NCI-H1048 (cell line): Measurements from ENCODE around the gene HTATIP2.
"Not testable (repeated sequence)": the region's sequence is repeated elsewhere in the genome, so short reads cannot be mapped to it uniquely, and the experiment has no call there.

Source experiments
- DNase-seq: peaks from one replicate; lab custom pipeline; 2025; lab: John Stamatoyannopoulos, UW

HTATIP2 gene

DNA sequence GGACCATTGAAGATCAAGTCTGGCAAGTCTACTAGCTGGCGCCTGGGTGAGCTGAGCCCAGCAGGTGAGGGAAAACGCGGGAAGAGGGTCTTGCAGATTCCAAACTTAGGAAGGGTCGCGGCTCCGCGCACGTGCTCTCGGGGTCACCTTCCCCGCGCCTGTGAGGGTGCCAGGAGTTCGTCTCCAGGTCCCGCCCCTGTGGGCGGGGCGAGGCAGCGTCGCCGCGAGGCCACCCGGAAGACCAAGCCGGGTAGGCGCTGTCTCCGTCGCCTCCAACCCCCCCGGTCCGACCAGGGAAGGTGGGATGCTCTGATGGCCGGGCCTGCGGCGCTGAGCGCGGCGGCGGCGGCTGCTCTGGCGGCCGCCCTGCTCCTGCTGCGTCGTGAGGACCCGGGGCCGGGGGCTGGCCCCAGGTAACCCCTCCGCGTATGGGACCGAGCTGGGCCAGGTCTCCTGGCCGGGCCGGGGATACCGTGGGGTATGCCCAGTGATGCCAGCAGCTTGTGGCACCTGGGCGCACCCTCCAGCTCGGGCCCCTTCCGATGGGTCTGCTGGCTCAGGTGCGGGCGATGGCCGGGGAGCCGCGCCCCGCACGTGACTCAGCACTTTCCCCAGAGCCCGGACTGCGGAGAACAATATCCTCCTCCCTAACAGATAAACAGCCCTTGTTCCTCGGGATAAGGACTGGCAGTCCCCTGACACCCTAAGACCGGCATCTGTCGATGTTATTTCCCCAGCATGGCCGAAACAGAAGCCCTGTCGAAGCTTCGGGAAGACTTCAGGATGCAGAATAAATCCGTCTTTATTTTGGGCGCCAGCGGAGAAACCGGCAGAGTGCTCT lies at the start of gene HTATIP2:
Gene HTATIP2 (plus strand): TSS at position 215 of the 841 bp plus-strand sequence. CDS start 524 bp downstream, at position 739.
- DNase-seq, result no peak

- DNase-seq, result no peak
Observed at GRCh38 chr11:20315800-20316199, 47.7 kb upstream of the HTATIP2 start.

DNA sequence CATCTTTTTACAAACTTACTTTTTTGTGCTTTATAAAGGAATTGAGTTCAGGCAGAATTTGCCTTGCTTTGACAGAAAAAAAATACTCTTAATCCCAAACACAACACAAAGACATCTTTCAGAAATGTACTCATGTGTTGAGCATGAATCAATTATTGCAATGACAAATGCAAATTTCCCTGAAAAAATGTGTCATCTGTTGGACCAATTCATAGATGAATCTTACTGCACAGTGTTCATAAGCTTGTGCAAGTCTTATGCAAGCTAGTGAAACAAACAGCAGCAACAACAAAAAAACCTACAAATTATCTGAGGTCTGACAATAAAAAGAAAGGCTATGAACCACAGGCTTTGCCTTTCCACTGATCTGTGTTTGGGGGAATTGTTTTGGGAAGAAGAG lies 42.3 kb upstream of the HTATIP2 start:
- no peak for DNase-seq

DNA sequence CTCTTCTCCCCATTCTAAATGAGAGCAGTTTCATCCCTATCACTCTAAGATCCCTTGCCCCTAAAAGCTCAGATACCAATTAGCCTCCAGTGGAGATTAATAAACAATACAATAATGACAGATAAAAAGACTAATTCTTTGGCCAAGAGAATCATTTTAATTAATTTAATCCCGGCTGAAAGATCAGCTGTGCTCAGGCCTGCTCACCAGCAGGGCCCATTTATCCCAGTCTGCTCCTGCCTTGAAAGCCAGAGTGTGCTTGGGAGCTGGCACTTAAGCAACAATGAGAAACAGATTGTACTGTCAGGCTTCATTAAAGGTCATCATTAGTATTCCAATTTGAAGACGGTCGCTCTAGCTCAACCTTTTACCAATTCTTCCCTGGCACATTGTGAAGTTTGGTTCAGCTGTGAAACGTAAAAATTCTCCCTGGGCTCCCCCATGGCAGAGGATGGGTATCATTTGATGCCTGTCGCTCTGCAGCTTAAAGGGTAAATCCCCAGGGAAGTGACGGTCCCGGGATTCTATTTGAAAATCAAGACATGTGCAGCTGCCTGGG lies 36.1 kb upstream of the HTATIP2 start:
- DNase-seq, result no peak

DNA sequence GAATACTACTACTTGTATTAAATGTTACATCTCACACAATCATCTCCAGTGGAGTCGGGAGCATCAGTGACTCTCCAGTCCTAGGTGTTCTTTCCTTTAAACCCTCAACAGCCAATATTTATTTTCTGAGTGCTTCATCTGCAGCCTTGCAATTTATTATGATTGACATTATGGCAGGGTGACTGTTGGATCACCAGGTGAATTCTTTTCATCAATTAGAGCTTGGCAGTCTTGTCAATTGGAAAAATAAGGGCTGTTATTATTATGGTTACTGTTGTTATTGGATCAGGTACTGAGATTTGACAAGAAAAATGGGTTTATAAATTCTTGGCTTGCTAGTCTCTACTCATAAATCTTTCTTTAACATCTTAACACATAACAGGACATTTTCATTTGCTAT lies 27.5 kb upstream of the HTATIP2 start:
- DNase-seq, result no peak

DNA sequence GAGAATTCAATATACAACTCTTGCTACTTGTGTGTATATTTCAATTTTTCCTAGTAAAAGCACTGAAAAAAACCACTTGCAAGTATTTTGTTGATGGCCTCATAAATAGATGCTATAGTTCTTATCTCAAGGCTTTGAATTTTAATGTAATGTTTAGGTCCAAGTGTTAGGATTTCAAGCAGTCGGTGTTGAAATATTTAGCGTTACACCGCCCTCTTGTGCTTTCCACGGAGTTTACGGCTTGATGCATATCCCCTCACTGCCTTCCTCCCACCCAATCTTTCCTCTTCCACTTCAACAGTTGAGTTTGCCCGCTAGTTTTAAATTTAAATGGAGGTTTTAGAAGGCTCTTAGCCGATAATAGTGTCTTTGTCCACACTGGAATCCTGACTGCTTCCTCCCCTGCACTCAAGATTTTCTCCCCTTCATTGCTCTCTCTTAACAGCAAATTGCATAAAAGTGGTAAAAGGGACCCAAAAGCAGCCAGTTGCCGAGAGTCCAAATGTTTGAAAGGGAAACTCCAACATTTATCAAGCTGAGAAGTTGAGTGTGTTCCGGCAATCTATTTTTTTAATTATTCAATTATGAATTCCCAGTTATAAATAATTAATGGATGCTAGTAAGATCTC lies 25.9 kb upstream of the HTATIP2 start:
- DNase-seq, result no peak

- DNase-seq, result no peak
Observed at GRCh38 chr11:20342347-20343141, 21.0 kb upstream of the HTATIP2 start.

- DNase-seq, result no peak
Observed at GRCh38 chr11:20351136-20351535, 12.4 kb upstream of the HTATIP2 start.

GRCh38 chr11:20351751-20352262 lies 11.7 kb upstream of the HTATIP2 start:
- DNase-seq, result no peak

GRCh38 chr11:20353829-20354434 lies 9.6 kb upstream of the HTATIP2 start:
- DNase-seq, result no peak

DNA sequence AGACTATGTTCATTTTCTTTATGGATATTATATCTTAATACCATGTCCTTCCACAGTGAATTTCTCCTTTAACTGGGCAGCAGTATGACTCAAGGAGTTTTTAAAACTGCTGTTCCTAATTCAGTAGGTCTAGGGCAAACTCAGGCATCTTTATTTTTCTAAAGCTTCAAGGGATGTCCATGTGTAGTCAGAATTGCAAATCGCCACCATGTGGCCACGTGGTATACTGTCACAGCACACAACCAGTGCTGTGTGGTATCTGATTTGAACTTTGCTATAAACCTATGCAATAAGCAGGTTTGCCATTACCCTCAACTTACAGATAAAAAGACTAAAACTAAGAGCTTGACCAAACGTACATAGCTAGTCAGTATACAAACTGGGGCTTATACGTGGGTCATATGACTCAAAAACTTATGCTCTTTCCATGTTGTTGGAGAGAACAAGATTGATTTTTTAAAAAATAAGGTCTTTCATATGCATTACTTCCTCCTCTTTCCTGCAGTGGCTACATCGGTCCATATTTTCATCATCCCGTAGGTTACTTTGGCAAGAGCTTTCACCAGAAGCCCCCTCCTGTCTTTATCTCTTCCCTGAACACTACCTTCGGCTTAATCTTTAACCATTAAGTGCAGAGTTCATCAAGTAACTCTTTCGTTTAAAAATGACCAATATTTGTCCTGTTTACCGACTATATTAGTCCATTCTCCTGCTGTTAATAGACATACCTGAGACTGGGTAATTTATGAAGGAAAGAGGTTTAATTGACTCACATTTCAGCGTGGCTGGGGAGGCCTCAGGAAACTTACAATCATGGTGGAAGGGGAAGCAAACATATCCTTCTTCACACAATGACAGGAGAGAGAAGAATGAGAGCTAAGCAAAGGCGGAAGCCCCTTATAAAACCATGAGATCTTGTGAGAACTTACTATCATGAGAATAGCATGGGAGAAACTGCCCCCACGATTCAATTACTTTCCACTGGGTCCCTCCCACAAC lies 8.0 kb upstream of the HTATIP2 start:
- DNase-seq, result no peak

DNA sequence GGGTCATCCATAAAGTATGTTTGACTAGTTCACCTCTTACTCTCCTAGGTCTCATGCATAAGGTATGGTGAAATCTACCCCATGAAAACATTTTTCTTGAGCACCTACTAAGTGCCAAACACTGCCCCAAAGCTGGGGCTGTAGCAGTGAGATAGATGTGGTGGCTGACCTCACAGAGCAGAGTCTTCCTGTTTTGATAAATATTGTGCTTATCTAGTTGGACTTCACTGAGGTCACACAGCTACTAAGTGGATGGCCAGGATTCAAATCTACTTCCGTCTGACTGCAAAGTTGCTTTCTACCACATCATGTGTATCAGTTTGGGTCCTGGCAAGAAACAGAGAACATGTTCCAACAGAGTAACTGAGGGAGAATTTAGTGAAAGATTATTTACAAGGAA lies 6.4 kb upstream of the HTATIP2 start:
- DNase-seq, result no peak

DNA sequence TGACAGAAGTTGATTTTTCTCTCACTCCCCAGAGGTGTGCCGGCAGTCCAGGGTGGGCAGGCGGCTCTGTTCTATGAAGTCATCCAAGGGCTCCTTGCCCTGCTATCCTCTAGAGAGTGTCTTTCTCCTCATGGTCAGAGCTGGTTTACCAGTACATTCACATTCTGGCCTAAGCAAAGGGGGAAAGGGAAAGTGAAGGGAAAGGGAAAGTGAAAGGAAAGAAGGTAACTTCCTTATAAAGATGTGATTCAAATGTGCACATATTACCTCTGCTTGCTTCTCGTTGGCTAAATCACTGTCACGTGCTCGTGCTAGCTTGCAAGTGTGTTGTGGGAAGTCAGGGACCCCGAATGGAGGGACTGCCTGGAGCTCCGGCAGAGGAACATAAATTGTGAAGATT lies 2.9 kb upstream of the HTATIP2 start:
- DNase-seq, result no peak

DNA sequence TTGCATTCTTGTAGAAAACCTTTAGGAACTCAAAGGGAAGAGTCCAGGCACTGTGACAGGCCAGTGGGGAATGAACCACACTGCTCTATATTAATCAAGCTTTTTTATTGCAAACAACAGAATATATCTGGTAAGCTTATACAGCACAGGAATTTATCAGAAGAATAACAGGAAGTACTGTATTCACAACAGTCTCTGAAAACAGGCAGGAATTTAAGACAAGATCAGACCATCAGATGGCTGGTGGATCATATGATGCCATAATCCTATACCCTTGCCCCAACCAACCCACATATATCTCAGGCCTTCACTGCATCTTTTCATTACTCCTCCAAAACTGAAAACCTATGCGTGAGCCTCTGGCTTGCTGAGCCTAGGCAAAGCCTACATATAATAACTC lies 1.0 kb upstream of the HTATIP2 start:
- no peak for DNase-seq

DNA sequence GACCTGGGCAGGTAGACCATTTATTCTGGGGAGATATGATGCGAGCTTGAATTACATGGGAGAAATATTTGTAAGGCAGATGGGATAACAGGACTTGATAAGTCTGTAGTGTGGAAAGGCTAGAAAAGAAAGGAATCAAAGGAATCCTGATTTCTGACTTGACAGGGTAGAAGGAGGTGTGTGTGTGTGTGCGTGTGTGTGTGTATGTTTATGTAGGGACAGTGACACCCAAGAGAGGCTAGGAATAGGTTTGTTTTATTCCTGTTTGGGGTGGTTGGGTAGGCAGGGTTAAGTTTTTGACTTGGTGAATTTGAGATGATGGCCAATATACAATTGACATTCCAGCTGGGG lies 390 bp upstream of the HTATIP2 start:
- no peak for DNase-seq

DNA sequence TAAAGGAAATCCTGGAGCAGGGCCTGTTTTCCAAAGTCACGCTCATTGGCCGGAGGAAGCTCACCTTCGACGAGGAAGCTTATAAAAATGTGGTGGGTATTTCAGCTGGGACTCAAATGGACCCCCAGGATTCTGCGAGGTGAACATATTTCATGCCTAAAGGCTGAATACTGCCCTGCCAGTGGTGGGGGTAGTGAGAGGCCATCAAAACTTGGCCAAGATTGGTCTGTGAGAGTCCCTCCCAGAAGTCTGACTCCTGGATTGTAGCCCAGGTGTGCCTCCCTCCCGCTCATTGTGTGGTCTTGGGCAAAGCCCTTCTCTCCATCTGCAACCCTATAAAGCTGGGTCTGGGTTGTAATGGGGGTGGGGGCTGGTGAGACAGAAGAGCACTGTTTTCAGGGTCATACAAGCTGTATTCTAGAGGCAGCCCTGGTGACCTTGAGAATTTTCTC lies 853 bp downstream of the HTATIP2 start:
- DNase-seq, result no peak

DNA sequence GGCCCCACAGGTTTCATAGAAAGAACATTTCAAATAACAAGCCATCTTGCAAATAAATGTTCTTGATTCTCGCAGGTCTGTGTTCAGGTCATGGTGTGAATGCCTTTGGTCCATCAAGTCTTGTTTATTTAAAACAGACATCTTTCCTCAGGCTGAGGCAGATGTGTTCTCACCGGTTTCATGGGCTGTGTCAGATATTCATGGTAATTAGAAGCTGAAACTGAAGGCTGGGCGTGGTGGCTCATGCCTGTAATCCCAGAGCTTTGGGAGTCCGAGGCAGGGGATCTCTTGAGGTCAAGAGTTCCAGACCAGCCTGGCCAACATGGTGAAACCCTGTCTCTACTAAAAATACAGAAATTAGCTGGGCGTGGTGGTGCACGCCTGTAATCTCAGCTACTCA lies 2.0 kb downstream of the HTATIP2 start:
- DNase-seq, result not testable (repeated sequence)

GRCh38 chr11:20367313-20367948 lies 3.9 kb downstream of the HTATIP2 start:
- DNase-seq, result no peak

DNA sequence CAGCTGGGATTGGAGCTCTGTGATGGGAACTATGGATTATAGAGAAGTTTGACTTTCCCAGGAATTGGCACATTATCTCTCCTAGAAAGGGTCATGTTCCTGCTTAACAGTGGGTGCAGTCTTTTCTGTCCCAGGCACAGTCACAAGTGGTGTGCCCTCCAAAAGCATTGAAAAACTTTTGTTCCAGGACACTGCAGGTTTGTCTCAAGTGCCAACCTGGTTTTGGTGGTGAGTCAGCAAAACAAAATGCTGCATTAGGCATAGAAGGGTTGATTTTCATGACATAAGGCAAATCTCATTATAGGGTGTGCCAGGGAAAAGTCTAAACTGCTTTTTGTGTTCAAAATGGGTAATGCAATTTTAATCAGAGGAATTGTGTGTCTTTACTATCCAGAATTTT lies 4.9 kb downstream of the HTATIP2 start:
- no peak for DNase-seq

- DNase-seq, result no peak
Observed at GRCh38 chr11:20369826-20370225, 6.3 kb downstream of the HTATIP2 start.
